Testis (tissue), 2 donors: ENCODE measurements around the gene MEP1B.

Experiments used
- POLR2A ChIP-seq: fragments of 450-650 bp; IDR thresholded peaks from one replicate; pipeline ENCODE4 v1.6.1; 2017; ENCODE audit warnings: antibody characterized with exemption, mild to moderate bottlenecking, moderate library complexity
- TF ChIP-seq, protein P1 (sequence below), 3 experiments: fragments of 450-650 bp in 2 of 3; fragments of 200-600 bp in 1 of 3; sonication (generic) in 1 of 3; IDR thresholded peaks; one replicate each; pipeline ENCODE4 v1.5.1; 2016 to 2019; ENCODE audit warnings: antibody characterized with exemption in 3 of 3, mild to moderate bottlenecking in 2 of 3, moderate library complexity in 1 of 3

DNA sequence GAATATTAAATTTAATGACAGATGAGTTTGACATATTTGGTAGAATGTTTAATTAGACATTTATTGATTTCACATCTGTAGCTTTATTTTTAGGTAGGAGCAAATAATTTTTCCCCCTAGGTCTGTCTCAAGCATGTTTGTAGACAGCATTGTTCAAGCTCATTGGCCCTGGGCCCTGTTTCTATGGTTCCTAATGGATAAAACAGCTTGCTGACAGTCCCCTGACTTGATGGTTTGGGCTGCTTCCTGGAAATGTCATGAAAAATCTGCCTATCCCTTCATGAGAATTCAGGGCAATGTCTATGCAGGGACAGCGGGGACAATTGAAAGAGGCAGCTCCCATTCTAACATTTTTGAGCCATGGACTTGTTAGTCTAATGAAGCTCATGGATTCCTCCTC lies 14.6 kb upstream of the MEP1B start:
- TF ChIP-seq, protein P1, sequence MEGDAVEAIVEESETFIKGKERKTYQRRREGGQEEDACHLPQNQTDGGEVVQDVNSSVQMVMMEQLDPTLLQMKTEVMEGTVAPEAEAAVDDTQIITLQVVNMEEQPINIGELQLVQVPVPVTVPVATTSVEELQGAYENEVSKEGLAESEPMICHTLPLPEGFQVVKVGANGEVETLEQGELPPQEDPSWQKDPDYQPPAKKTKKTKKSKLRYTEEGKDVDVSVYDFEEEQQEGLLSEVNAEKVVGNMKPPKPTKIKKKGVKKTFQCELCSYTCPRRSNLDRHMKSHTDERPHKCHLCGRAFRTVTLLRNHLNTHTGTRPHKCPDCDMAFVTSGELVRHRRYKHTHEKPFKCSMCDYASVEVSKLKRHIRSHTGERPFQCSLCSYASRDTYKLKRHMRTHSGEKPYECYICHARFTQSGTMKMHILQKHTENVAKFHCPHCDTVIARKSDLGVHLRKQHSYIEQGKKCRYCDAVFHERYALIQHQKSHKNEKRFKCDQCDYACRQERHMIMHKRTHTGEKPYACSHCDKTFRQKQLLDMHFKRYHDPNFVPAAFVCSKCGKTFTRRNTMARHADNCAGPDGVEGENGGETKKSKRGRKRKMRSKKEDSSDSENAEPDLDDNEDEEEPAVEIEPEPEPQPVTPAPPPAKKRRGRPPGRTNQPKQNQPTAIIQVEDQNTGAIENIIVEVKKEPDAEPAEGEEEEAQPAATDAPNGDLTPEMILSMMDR (IDR thresholded peaks at IDR 0.05), result no peak
- no peak for TF ChIP-seq POLR2A
